ENCODE results near the gene FXYD6.

DNA sequence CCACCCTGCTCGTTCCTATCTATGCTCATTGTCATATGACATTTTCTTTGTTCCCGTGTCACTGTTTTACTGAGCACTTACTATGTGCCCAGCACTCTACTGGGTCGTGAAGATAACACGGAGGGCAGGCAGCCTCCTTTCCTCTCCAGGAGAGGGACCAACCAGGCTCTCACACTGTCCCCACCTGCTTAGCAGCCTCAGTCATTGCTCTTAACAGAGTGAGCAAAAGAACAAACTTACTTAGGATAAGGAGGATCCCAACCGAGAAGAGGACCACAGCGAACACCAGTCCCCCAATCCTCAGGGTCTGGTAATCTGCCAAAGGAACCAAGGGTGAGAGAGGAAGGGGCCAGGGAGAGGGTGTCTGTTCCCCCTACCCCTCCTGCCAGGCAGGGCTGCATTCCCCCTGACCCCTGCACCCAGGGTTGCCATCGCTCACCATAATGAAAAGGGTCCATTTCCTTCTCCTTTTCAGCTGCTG is 34.9 kb downstream of the FXYD6 start:
- TF ChIP-seq, protein P1, sequence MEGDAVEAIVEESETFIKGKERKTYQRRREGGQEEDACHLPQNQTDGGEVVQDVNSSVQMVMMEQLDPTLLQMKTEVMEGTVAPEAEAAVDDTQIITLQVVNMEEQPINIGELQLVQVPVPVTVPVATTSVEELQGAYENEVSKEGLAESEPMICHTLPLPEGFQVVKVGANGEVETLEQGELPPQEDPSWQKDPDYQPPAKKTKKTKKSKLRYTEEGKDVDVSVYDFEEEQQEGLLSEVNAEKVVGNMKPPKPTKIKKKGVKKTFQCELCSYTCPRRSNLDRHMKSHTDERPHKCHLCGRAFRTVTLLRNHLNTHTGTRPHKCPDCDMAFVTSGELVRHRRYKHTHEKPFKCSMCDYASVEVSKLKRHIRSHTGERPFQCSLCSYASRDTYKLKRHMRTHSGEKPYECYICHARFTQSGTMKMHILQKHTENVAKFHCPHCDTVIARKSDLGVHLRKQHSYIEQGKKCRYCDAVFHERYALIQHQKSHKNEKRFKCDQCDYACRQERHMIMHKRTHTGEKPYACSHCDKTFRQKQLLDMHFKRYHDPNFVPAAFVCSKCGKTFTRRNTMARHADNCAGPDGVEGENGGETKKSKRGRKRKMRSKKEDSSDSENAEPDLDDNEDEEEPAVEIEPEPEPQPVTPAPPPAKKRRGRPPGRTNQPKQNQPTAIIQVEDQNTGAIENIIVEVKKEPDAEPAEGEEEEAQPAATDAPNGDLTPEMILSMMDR (conservative IDR thresholded peaks at IDR 0.05; ENCODE audit: low read depth, low read length) = no peak
- no peak for TF ChIP-seq EZH2 (IDR thresholded peaks at IDR 0.05; ENCODE audit: low read length, unreplicated experiment)
- TF ChIP-seq EZH2phosphoT487 (IDR thresholded peaks at IDR 0.05; ENCODE audit: borderline replicate concordance, low read length) = no peak
